ENCODE measurements around the gene KIAA1586.
"Not testable (repeated sequence)": the region's sequence is repeated elsewhere in the genome, so short reads cannot be mapped to it uniquely, and the experiment has no call there.

Gene KIAA1586

GRCh38 chr6:57068061-57068460 is 21.6 kb downstream of the KIAA1586 start:
- in situ Hi-C loops (cut with HindIII; ENCODE audit: low pct_unique_long_range_greater_than_20kb, low sequenced_read_pairs): no loop called here
- no peak for TF ChIP-seq JUND (IDR thresholded peaks at IDR 0.05; ENCODE audit: low read depth)
- DNase-seq (ENCODE audit: low read depth in 1 of 2, low spot score in 1 of 2): no peak

GRCh38 chr6:57069228-57069627 is 22.7 kb downstream of the KIAA1586 start:
- no peak for DNase-seq (ENCODE audit: low read depth in 1 of 2, low spot score in 1 of 2)
- no peak for TF ChIP-seq JUND (IDR thresholded peaks at IDR 0.05; ENCODE audit: low read depth)
- in situ Hi-C loops (cut with HindIII; ENCODE audit: low pct_unique_long_range_greater_than_20kb, low sequenced_read_pairs): no loop called here

DNA sequence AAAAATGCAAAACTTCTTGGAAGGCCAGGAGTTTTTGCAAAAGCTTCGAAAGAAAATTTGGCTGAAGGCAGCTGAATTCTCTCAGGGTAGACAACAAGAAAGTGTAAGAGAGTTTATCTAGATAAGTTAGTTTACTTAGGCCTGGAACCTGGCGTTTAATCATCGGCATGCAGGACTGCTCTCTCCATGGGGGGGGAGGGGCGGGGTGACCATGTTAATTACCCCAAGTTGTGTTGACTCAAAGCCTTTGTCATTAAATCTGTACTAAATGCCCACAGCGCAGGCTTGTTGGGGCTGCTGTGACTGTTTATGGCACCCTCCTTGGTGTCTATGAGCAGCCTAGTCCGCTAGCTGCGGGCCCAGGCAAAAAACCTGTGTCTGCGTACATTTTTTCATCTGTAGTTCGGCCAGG is 23.4 kb downstream of the KIAA1586 start:
- no peak for TF ChIP-seq JUND (IDR thresholded peaks at IDR 0.05; ENCODE audit: low read depth)
- DNase-seq (ENCODE audit: low read depth in 1 of 2, low spot score in 1 of 2): no peak
- in situ Hi-C loops (cut with HindIII; ENCODE audit: low pct_unique_long_range_greater_than_20kb, low sequenced_read_pairs): no loop called here

DNA sequence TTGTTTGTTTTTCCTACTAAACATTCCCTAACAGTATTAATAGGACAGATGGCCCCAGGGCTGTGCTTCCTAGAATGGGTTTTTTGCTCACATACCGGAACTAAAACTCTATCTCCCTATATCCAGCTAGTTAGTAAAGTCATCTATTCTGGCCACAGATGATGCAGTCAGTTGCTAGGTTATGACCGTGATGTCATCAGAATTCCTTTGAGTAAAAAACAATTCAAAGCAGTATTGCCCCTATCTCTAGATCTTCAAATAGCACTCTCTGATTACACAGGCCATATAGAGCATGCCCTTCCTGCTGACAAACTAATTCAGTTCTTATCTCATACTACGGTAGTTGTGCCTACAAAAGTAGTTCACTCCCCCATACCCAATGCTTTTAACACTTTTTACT is 25.6 kb downstream of the KIAA1586 start:
- in situ Hi-C loops (cut with HindIII; ENCODE audit: low pct_unique_long_range_greater_than_20kb, low sequenced_read_pairs): no loop called here
- no peak for DNase-seq (ENCODE audit: low read depth in 1 of 2, low spot score in 1 of 2)
- no peak for TF ChIP-seq JUND (IDR thresholded peaks at IDR 0.05; ENCODE audit: low read depth)

DNA sequence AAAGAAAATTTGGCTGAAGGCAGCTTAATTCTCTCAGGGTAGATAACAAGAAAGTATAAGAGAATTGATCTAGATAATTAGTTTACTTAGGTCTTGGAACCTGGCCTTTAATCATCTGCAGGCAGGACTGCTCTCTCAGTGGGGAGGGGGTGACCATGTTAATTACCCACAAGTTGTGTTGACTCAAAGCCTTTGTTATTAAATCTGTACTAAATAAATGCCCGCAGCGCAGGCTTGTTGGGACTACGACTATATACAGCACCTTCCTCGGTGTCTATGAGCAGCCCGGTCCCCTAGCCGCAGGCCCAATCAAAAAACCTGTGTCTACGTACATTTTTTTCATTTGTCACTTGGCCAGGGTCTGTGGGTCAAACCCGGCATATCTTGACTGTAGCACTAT is 27.9 kb downstream of the KIAA1586 start:
- TF ChIP-seq JUND (IDR thresholded peaks at IDR 0.05; ENCODE audit: low read depth): no peak
- in situ Hi-C loops (cut with HindIII; ENCODE audit: low pct_unique_long_range_greater_than_20kb, low sequenced_read_pairs): no loop called here
- DNase-seq (ENCODE audit: low read depth in 1 of 2, low spot score in 1 of 2): no peak

- DNase-seq (ENCODE audit: low read depth in 1 of 2, low spot score in 1 of 2): no peak
- TF ChIP-seq JUND (IDR thresholded peaks at IDR 0.05; ENCODE audit: low read depth): no peak
- in situ Hi-C loops (cut with HindIII; ENCODE audit: low pct_unique_long_range_greater_than_20kb, low sequenced_read_pairs): no loop called here
Measured at GRCh38 chr6:57075092-57075491, 28.6 kb downstream of the KIAA1586 start.

DNA sequence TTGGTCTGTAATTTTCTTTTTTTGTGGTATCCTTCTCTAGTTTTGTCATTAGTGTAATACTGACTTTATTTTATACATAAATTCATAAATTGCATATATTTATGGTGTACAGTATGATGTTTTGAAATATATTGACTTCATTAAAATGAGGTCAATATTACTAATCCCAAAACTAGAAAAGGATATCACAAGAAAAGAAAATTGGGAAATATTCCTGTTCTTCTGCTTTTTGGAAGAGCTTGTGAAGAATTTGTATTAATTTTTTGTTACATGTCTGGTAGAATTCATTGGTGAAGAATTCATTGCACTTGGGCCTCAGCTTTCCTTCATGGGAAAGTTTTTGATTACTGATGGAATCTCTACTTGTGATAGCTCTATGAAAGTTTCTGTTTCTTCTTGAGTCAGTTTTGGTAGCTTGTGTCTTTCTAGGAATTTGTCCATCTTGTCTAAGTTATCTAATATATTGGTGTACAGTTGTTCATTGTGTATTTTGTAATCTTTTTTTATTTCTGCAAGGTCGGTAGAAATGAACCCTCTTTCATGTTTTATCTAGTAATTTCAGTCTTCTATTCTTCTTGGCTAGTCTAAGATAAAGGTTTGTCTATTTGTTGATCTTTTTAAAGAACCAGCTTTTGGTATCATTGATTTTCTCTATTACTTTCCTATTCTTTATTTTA is 32.2 kb downstream of the KIAA1586 start:
- DNase-seq (ENCODE audit: low read depth in 1 of 2, low spot score in 1 of 2): no peak
- no peak for TF ChIP-seq JUND (IDR thresholded peaks at IDR 0.05; ENCODE audit: low read depth)
- in situ Hi-C loops (cut with HindIII; ENCODE audit: low pct_unique_long_range_greater_than_20kb, low sequenced_read_pairs): no loop called here

DNA sequence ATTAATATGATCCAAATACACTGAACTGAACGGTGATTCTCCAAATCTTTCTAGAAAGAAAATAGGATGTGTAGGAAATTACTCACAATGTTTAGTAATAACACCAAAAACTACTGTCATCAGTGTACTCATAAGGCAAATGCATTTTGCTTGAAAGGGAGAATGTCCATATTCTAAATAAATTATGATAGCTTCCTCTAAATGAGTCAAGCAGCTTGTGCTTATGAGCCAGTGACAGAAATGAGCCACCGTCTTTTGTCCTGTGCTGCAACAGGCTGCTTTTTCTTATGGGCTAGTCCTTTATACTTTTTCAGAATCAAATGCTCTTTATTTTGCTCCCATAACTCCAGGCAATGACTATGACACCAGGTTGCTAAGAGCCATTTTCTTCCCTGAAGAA is 39.0 kb downstream of the KIAA1586 start:
- DNase-seq (ENCODE audit: low read depth in 1 of 2, low spot score in 1 of 2): no peak
- TF ChIP-seq JUND (IDR thresholded peaks at IDR 0.05; ENCODE audit: low read depth): no peak
- in situ Hi-C loops (cut with HindIII; ENCODE audit: low pct_unique_long_range_greater_than_20kb, low sequenced_read_pairs): no loop called here

DNA sequence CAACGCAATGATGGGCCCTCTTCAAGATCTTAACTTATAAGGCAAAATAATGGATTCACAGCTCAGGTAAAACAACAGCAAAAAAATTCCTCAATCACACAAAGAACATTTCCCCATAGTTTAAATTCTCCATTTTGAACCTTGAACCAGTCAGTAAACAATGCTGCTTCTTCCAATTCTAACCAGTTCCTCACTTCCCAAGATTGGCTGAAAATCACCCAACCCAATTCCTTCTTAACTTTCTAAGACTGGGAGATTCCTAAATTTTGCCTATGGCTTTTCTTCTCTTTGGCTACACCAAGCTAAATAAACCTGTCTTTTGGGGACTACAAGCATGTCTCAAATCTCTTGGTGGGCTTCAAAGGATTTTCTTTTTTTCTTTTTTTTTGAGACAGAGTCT is 40.4 kb downstream of the KIAA1586 start:
- in situ Hi-C loops (cut with HindIII; ENCODE audit: low pct_unique_long_range_greater_than_20kb, low sequenced_read_pairs): no loop called here
- no peak for TF ChIP-seq JUND (IDR thresholded peaks at IDR 0.05; ENCODE audit: low read depth)
- no peak for DNase-seq (ENCODE audit: low read depth in 1 of 2, low spot score in 1 of 2)

GRCh38 chr6:57087916-57088315 is 41.4 kb downstream of the KIAA1586 start:
- DNase-seq (ENCODE audit: low read depth in 1 of 2, low spot score in 1 of 2): no peak
- no peak for TF ChIP-seq JUND (IDR thresholded peaks at IDR 0.05; ENCODE audit: low read depth)
- in situ Hi-C loops (cut with HindIII; ENCODE audit: low pct_unique_long_range_greater_than_20kb, low sequenced_read_pairs): no loop called here

- in situ Hi-C loops (cut with HindIII; ENCODE audit: low pct_unique_long_range_greater_than_20kb, low sequenced_read_pairs): no loop called here
- no peak for DNase-seq (ENCODE audit: low read depth in 1 of 2, low spot score in 1 of 2)
- no peak for TF ChIP-seq JUND (IDR thresholded peaks at IDR 0.05; ENCODE audit: low read depth)
Measured at GRCh38 chr6:57089265-57089664, 42.8 kb downstream of the KIAA1586 start.

DNA sequence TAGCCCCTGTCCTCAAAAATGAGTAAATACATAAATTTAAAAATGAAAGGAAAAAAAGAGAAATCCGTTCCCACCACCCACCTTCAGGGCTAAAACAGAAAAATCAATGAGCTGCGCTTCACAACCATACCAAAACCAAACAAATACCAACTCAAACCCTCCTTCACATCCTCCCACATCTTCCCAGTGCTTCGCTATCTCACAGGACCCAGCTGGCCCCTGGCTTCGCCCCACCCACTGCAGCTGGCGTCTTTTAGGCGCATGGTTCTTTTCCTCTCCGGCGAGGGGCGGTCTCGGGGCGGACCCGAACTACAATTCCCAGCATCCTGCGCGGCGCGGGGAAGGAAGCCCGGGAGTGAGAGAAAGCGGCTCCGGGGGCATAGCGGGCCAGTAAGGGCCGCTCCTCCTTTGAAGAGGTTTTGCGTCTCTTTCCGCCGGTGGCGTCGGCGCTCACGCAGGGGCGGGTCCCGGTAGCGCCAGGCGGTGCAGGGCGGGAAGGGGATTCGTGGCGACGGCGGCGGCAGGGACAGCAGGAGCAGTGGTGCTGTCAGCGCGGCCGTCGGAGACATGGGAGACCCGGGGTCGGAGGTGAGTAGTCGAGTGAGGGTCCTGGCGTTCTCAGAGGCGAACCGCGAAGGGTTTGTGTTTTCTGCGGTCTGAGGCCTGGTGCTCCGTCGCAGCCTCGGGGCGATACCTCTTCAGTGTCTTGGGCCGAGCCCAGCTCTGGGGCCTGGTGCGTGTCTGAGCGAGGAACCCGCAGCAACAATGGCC is 43.4 kb downstream of the KIAA1586 start, which contains the start of gene ZNF451:
Gene ZNF451, plus strand, starts transcription at position 502 of the 771 bp plus-strand sequence. Its CDS starts 66 bp downstream, at position 568.
- DNase-seq (ENCODE audit: low read depth in 1 of 2, low spot score in 1 of 2): peak; percentile 90 to 97
- in situ Hi-C loops (cut with HindIII; ENCODE audit: low pct_unique_long_range_greater_than_20kb, low sequenced_read_pairs): no loop called here
- TF ChIP-seq JUND (IDR thresholded peaks at IDR 0.05; ENCODE audit: low read depth): no peak

GRCh38 chr6:57090458-57091067 is 44.1 kb downstream of the KIAA1586 start:
- in situ Hi-C loops (cut with HindIII; ENCODE audit: low pct_unique_long_range_greater_than_20kb, low sequenced_read_pairs); DNase-seq (ENCODE audit: low read depth in 1 of 2, low spot score in 1 of 2): not testable (repeated sequence)

DNA sequence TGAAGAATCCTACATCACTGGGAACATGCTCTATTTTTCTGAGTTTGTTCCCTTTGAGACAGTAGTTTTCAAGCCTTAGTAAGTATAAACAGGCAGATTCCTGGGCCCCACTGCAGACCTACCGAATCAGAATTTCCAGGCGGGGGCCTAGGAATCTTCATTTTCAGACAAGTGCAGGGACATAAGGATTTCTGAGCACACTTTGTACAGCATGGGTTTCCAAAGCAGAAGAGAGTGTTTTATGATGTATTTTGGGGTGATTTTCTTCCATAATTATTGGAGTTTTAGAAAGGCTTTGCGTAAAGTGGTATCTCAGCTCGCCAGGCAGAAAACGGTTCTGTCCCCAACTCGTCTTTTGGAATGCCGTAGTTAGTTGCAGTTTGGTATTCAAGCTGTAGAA is 44.9 kb downstream of the KIAA1586 start:
- DNase-seq (ENCODE audit: low read depth in 1 of 2, low spot score in 1 of 2); in situ Hi-C loops (cut with HindIII; ENCODE audit: low pct_unique_long_range_greater_than_20kb, low sequenced_read_pairs): not testable (repeated sequence)
